Peyer's patch (tissue), 4 donors: ENCODE data around the gene NUFIP1.

Source experiments
- CTCF ChIP-seq, 6 experiments: fragments of 450-650 bp in 4 of 6; fragments of 200-600 bp in 2 of 6; sonication (generic) in 1 of 6; IDR thresholded peaks; one replicate each; pipeline ENCODE4 v1.5.1; 2017 to 2019; ENCODE audit warnings: antibody characterized with exemption in 6 of 6, mild to moderate bottlenecking in 3 of 6, moderate library complexity in 1 of 6
- POLR2A ChIP-seq, 2 donors: fragments of 450-650 bp; IDR thresholded peaks; one replicate each; pipeline ENCODE4 v1.5.1; 2017; ENCODE audit warnings: antibody characterized with exemption in 2 of 2, mild to moderate bottlenecking in 2 of 2, moderate library complexity in 2 of 2

- no peak for TF ChIP-seq CTCF (IDR thresholded peaks at IDR 0.05)
- TF ChIP-seq POLR2A (IDR thresholded peaks at IDR 0.05), result no peak
Measured at GRCh38 chr13:44921246-44921877, 67.9 kb downstream of the NUFIP1 start.
